ES-I3 (cell line): ENCODE data around the gene TMPRSS7.

Experiments used
- H3K36me3 ChIP-seq: 2 replicates; pipeline ENCODE4 v1.6.1; 2013; ENCODE audit warnings: mild to moderate bottlenecking, low read length, control low read depth, moderate library complexity; ENCODE audit not compliant: insufficient read depth
- H3K4me1 ChIP-seq: 2 replicates; pipeline ENCODE4 v1.6.1; 2013; ENCODE audit warnings: mild to moderate bottlenecking, control low read depth, low read length; ENCODE audit not compliant: insufficient read depth
- H3K9ac ChIP-seq: 2 replicates; pipeline ENCODE4 v1.6.1; 2013; ENCODE audit warnings: low read depth, mild to moderate bottlenecking, low read length, moderate library complexity
- H3K9me3 ChIP-seq: 2 replicates; pipeline ENCODE4 v1.6.1; 2013; ENCODE audit warnings: mild to moderate bottlenecking, low read length, moderate library complexity; ENCODE audit not compliant: control insufficient read depth, insufficient read depth

Gene TMPRSS7, protein sequence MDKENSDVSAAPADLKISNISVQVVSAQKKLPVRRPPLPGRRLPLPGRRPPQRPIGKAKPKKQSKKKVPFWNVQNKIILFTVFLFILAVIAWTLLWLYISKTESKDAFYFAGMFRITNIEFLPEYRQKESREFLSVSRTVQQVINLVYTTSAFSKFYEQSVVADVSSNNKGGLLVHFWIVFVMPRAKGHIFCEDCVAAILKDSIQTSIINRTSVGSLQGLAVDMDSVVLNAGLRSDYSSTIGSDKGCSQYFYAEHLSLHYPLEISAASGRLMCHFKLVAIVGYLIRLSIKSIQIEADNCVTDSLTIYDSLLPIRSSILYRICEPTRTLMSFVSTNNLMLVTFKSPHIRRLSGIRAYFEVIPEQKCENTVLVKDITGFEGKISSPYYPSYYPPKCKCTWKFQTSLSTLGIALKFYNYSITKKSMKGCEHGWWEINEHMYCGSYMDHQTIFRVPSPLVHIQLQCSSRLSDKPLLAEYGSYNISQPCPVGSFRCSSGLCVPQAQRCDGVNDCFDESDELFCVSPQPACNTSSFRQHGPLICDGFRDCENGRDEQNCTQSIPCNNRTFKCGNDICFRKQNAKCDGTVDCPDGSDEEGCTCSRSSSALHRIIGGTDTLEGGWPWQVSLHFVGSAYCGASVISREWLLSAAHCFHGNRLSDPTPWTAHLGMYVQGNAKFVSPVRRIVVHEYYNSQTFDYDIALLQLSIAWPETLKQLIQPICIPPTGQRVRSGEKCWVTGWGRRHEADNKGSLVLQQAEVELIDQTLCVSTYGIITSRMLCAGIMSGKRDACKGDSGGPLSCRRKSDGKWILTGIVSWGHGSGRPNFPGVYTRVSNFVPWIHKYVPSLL

GRCh38 chr3:112034436-112034835 is at the start of gene TMPRSS7:
TMPRSS7 (plus strand) TSS chr3:112034736; CDS start chr3:112034846, 110 bp downstream.
- H3K9me3 ChIP-seq, result peaks cover 12% of the 10 kb centered on the region; the same call in 1 of the 2 replicates
- no peak within 1 kb of the TSS for H3K9ac ChIP-seq
- no peaks in the 10 kb centered on the region for H3K4me1 ChIP-seq
- no peaks in the 10 kb centered on the region for H3K36me3 ChIP-seq

DNA sequence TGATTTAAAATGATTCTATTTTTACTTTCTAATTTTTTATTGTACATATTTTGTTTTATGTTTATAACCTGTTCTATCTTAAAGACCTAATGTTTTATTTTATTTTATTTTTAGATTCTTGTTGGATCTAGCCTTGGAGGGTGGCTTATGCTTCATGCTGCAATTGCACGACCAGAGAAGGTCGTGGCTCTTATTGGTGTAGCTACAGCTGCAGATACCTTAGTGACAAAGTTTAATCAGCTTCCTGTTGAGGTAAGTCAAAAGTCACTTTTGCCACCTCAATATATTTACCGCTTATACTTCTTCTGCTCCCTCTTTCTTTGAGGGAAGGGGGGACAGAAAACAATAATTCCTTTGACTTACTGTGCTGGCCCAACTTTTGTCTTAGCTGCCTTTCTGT is 47.7 kb upstream of the TMPRSS7 start:
- Histone ChIP-seq H3K36me3 (peaks cover 2% of the 10 kb centered on the region; the same call in 1 of the 2 replicates), H3K9ac (no peak overlapping the region), H3K9me3 (no peaks in the 10 kb centered on the region), H3K4me1 (no peaks in the 10 kb centered on the region)

- H3K4me1 ChIP-seq, result no peaks in the 10 kb centered on the region
- H3K9me3 ChIP-seq, result no peaks in the 10 kb centered on the region
- no peak overlapping the region for H3K9ac ChIP-seq
- H3K36me3 ChIP-seq, result peaks cover 2% of the 10 kb centered on the region; the same call in 1 of the 2 replicates
Observed at GRCh38 chr3:111989061-111989678, 45.4 kb upstream of the TMPRSS7 start.

DNA sequence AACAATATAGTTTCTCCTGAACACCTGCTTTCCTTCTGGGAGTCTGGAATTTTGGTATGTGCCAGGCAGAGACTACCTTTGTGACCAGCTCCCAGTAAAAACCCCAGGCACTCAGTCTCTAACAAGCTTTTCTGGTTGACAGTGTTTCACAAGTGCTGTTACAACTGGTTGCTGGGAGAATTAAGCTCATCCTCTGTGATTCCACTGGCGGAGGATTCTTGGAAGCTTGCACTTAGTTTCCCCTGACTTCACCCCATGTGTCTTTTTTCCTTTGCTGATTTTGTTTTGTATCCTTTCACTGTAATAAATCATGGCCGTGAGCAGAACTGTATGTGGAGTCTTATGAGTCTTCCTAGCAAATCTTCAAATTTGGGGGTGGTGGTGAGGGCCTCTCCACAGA is 41.5 kb upstream of the TMPRSS7 start:
- no peak overlapping the region for H3K9ac ChIP-seq
- no peaks in the 10 kb centered on the region for H3K9me3 ChIP-seq
- peaks cover 2% of the 10 kb centered on the region; the same call in 1 of the 2 replicates for H3K36me3 ChIP-seq
- no peaks in the 10 kb centered on the region for H3K4me1 ChIP-seq

- H3K9ac ChIP-seq, result peak within 1 kb of the TSS; percentile 83
- H3K4me1 ChIP-seq, result peaks cover 17% of the 10 kb centered on the region
- H3K36me3 ChIP-seq, result no peaks in the 10 kb centered on the region
- no peaks in the 10 kb centered on the region for H3K9me3 ChIP-seq
Observed at GRCh38 chr3:111998636-111999483, 35.7 kb upstream of the TMPRSS7 start, which contains the start of gene TAGLN3. TAGLN3 (plus strand) TSS chr3:111998922; CDS start chr3:111999423, 501 bp downstream.

- Histone ChIP-seq H3K9ac (peak overlapping the region; percentile 83), H3K36me3 (no peaks in the 10 kb centered on the region), H3K4me1 (peaks cover 17% of the 10 kb centered on the region), H3K9me3 (no peaks in the 10 kb centered on the region)
Observed at GRCh38 chr3:111999484-112000324, 34.8 kb upstream of the TMPRSS7 start.

GRCh38 chr3:112000367-112000771 is 34.2 kb upstream of the TMPRSS7 start:
- Histone ChIP-seq H3K9ac (no peak overlapping the region; the same call in 1 of the 2 replicates), H3K36me3 (no peaks in the 10 kb centered on the region), H3K4me1 (peaks cover 17% of the 10 kb centered on the region), H3K9me3 (no peaks in the 10 kb centered on the region)

GRCh38 chr3:112000966-112001365 is 33.6 kb upstream of the TMPRSS7 start:
- Histone ChIP-seq H3K36me3 (no peaks in the 10 kb centered on the region), H3K9me3 (no peaks in the 10 kb centered on the region), H3K4me1 (peaks cover 17% of the 10 kb centered on the region), H3K9ac (no peak overlapping the region)

DNA sequence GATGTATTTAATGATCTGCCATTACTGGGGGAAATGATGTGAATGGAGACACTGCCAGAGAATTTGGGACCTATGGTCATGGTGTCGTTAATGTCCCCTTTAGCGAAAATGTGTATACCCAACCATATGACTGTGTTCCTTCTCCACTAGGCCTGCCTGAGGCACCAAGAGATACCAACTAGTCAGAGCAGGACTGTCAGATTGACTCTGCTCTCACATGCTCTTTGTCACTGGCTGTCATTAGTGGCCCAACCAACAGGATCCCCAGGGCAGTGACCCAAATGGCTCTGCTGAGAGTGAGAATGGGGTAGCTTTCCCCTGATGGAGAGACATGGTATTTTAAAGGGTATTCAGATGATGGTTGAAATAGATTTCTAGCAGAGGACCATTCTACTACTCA is 33.0 kb upstream of the TMPRSS7 start:
- Histone ChIP-seq H3K36me3 (no peaks in the 10 kb centered on the region), H3K9ac (no peak overlapping the region), H3K4me1 (peaks cover 17% of the 10 kb centered on the region), H3K9me3 (no peaks in the 10 kb centered on the region)

- no peak overlapping the region for H3K9ac ChIP-seq
- H3K36me3 ChIP-seq, result no peaks in the 10 kb centered on the region
- H3K4me1 ChIP-seq, result peaks cover 17% of the 10 kb centered on the region
- H3K9me3 ChIP-seq, result no peaks in the 10 kb centered on the region
Observed at GRCh38 chr3:112002096-112002971, 32.2 kb upstream of the TMPRSS7 start.

DNA sequence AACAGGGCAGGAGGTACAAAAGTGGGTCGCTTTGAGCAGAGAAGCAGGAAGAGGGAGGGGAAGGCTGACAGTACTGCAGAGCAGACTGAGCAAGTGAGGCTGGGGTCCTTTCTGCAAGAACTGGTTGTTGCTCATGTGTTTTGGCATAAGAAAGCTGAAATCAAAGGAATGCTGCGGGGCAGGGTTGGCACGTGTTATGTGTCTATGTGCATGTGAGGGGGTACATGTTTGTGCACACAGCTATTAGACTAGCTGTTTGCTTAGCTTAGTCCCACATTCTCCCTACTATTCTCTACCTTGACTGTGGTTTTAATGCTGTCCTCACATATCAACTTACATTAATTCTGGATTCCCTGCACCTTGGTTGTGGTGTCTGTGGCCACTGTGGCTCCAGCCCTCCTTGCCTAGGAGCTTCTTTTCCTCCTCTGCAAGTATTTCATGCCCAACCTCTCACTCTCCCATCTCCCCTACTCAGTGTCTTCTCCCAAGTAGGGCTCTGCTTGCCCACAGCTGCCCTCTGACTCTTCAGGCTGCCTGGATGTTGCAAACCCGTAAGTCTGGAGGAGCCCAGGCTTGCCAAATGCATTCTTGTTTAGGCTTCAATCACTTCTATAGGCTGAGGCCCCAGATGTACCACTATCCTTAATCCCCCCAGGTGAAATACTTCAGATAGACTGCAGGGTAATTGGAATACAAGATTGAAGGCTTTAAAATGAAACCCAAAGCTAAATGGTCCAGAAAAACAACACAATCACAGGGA is 31.0 kb upstream of the TMPRSS7 start:
- peaks cover 17% of the 10 kb centered on the region for H3K4me1 ChIP-seq
- no peaks in the 10 kb centered on the region for H3K36me3 ChIP-seq
- H3K9me3 ChIP-seq, result no peaks in the 10 kb centered on the region
- no peak overlapping the region for H3K9ac ChIP-seq

DNA sequence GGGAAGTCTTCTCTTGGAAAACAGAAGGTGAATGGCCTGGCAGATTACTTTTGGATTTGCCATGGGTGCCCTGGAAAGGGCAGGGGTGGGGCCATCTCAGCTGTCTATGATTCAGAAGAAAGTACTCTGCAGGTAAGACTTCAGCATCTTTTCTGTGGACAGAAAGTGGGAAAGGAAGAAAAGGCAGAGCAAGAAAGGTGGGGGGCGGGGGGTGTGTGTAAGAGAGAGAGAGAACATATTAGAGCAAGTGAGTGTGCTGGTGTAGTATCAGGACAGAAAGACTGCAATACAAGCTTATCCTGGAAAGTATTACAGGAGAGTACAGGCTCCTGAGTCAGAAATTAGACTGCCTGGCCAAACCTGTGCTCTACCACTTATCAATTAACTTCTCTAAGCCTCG is 30.3 kb upstream of the TMPRSS7 start:
- Histone ChIP-seq H3K9ac (no peak overlapping the region), H3K4me1 (peaks cover 17% of the 10 kb centered on the region), H3K9me3 (no peaks in the 10 kb centered on the region), H3K36me3 (no peaks in the 10 kb centered on the region)
